Measurements from ENCODE around the gene HMGB4. TPM values are rescaled to one million over a fixed set of nuclear protein-coding genes. Genes with fewer than 3 reads are reported as not detected.

The HMGB4 gene
- polyA plus RNA-seq, 1 donor from 2014 or later = not detected

DNA sequence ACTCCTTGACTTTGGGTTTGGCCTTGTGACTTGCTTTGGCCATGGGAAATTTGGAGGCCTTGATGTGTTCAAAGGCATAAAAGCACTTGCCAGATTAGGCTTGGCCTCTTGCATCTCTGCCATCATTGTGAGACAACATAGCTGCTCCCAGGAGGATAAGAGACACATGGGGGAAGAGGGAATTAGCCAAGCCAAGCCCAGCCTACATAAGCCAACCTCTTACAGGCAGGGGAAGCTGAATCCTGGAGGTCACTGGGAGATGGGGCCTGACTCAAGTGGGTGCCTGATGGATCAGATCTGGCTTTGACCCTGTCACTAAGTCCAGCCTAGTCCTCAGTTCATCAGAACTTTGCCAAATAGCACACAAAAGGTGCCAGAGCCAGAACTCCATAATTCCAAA, 37.6 kb upstream of the HMGB4 start:
- H3K9me3 ChIP-seq (ENCODE audit: low read length) = no peaks in the 10 kb centered on the region
- TF ChIP-seq RAD21 (conservative IDR thresholded peaks at IDR 0.05) (no peak), EP300 (conservative IDR thresholded peaks at IDR 0.05; ENCODE audit: poor library complexity, severe bottlenecking) (no peak), TAF1 (IDR thresholded peaks at IDR 0.05; ENCODE audit: low read depth) (no peak), EZH2 (IDR thresholded peaks at IDR 0.05; ENCODE audit: borderline replicate concordance, insufficient read depth, low read length, poor library complexity, severe bottlenecking) (no peak), SMC3 (conservative IDR thresholded peaks at IDR 0.05; ENCODE audit: poor library complexity) (no peak), MXI1 (conservative IDR thresholded peaks at IDR 0.05; ENCODE audit: poor library complexity, severe bottlenecking) (no peak), POLR2AphosphoS5 (IDR thresholded peaks at IDR 0.05) (no peak)
- TF ChIP-seq, protein P1, sequence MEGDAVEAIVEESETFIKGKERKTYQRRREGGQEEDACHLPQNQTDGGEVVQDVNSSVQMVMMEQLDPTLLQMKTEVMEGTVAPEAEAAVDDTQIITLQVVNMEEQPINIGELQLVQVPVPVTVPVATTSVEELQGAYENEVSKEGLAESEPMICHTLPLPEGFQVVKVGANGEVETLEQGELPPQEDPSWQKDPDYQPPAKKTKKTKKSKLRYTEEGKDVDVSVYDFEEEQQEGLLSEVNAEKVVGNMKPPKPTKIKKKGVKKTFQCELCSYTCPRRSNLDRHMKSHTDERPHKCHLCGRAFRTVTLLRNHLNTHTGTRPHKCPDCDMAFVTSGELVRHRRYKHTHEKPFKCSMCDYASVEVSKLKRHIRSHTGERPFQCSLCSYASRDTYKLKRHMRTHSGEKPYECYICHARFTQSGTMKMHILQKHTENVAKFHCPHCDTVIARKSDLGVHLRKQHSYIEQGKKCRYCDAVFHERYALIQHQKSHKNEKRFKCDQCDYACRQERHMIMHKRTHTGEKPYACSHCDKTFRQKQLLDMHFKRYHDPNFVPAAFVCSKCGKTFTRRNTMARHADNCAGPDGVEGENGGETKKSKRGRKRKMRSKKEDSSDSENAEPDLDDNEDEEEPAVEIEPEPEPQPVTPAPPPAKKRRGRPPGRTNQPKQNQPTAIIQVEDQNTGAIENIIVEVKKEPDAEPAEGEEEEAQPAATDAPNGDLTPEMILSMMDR (IDR thresholded peaks at IDR 0.05; ENCODE audit: poor library complexity, severe bottlenecking) = no peak
- TF ChIP-seq, protein P2, sequence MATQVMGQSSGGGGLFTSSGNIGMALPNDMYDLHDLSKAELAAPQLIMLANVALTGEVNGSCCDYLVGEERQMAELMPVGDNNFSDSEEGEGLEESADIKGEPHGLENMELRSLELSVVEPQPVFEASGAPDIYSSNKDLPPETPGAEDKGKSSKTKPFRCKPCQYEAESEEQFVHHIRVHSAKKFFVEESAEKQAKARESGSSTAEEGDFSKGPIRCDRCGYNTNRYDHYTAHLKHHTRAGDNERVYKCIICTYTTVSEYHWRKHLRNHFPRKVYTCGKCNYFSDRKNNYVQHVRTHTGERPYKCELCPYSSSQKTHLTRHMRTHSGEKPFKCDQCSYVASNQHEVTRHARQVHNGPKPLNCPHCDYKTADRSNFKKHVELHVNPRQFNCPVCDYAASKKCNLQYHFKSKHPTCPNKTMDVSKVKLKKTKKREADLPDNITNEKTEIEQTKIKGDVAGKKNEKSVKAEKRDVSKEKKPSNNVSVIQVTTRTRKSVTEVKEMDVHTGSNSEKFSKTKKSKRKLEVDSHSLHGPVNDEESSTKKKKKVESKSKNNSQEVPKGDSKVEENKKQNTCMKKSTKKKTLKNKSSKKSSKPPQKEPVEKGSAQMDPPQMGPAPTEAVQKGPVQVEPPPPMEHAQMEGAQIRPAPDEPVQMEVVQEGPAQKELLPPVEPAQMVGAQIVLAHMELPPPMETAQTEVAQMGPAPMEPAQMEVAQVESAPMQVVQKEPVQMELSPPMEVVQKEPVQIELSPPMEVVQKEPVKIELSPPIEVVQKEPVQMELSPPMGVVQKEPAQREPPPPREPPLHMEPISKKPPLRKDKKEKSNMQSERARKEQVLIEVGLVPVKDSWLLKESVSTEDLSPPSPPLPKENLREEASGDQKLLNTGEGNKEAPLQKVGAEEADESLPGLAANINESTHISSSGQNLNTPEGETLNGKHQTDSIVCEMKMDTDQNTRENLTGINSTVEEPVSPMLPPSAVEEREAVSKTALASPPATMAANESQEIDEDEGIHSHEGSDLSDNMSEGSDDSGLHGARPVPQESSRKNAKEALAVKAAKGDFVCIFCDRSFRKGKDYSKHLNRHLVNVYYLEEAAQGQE (IDR thresholded peaks at IDR 0.05; ENCODE audit: borderline replicate concordance) = no peak

DNA sequence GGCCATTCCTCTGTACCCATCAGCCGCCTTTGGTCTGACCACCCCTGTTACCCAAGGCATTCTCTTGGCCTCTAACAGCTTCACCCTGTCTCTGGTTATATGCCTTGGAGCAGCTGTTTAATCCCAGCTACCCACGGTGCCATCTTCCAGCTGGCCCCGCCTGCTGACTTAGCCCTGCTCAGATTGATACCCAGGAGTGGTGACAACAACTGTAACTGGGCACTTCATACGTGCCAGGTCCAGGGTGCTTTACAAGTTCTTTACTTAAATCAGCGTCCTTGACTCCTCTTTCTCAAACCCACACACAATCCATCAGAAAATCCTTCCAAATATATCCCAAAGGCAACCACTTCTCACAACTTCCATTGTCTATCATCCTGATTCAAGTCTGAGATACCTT, 37.2 kb upstream of the HMGB4 start:
- no peaks in the 10 kb centered on the region for H3F3A ChIP-seq (ENCODE audit: insufficient read depth, low read length, poor library complexity, severe bottlenecking)
- H3K27me3 ChIP-seq (ENCODE audit: insufficient read depth, low read depth, low read length) = no peaks in the 10 kb centered on the region
- H4K20me1 ChIP-seq (ENCODE audit: insufficient read depth) = no peaks in the 10 kb centered on the region
- no peaks in the 10 kb centered on the region for H3K36me3 ChIP-seq (ENCODE audit: insufficient read depth, low read length)
- no peaks in the 10 kb centered on the region for H3K9me3 ChIP-seq (ENCODE audit: low read length)
- H3K4me2 ChIP-seq (ENCODE audit: low read length) = no peak overlapping the region
- H3K27ac ChIP-seq (ENCODE audit: low read length) = no peak overlapping the region
- no peaks in the 10 kb centered on the region for H3K9me2 ChIP-seq (ENCODE audit: insufficient read depth, low read length)
- no peaks in the 10 kb centered on the region for H3K79me2 ChIP-seq (replicated peaks; ENCODE audit: insufficient read depth, low read length)
- TF ChIP-seq EP300 (conservative IDR thresholded peaks at IDR 0.05; ENCODE audit: poor library complexity, severe bottlenecking) = no peak
- TF ChIP-seq EZH2 (IDR thresholded peaks at IDR 0.05; ENCODE audit: borderline replicate concordance, insufficient read depth, low read length, poor library complexity, severe bottlenecking) = no peak
- TF ChIP-seq, protein P2 (IDR thresholded peaks at IDR 0.05; ENCODE audit: borderline replicate concordance) = no peak
- TF ChIP-seq MXI1 (conservative IDR thresholded peaks at IDR 0.05; ENCODE audit: poor library complexity, severe bottlenecking) = no peak
- no peak for TF ChIP-seq RAD21 (conservative IDR thresholded peaks at IDR 0.05)
- no peak for TF ChIP-seq SMC3 (conservative IDR thresholded peaks at IDR 0.05; ENCODE audit: poor library complexity)
- TF ChIP-seq, protein P1 (IDR thresholded peaks at IDR 0.05; ENCODE audit: poor library complexity, severe bottlenecking) = no peak
- no peak for TF ChIP-seq POLR2AphosphoS5 (IDR thresholded peaks at IDR 0.05)
- TF ChIP-seq TAF1 (IDR thresholded peaks at IDR 0.05; ENCODE audit: low read depth) = no peak
- no peak overlapping the region for H3K4me3 ChIP-seq (ENCODE audit: low read length)
- H2AFZ ChIP-seq (ENCODE audit: low read depth, low read length) = no peak overlapping the region
- H3K9ac ChIP-seq (ENCODE audit: low read length) = no peak overlapping the region

More for the DNA sequence above, 37.6 kb upstream of the HMGB4 start:
- Histone ChIP-seq H3K4me2 (ENCODE audit: low read length) (no peak overlapping the region), H3K79me2 (replicated peaks; ENCODE audit: insufficient read depth, low read length) (no peaks in the 10 kb centered on the region), H3K36me3 (ENCODE audit: insufficient read depth, low read length) (no peaks in the 10 kb centered on the region), H2AFZ (ENCODE audit: low read depth, low read length) (no peak overlapping the region), H3K9ac (ENCODE audit: low read length) (no peak overlapping the region), H3K27ac (ENCODE audit: low read length) (no peak overlapping the region), H3K9me2 (ENCODE audit: insufficient read depth, low read length) (no peaks in the 10 kb centered on the region), H3K27me3 (ENCODE audit: insufficient read depth, low read depth, low read length) (no peaks in the 10 kb centered on the region), H4K20me1 (ENCODE audit: insufficient read depth) (no peaks in the 10 kb centered on the region), H3K4me3 (ENCODE audit: low read length) (no peak overlapping the region), H3F3A (ENCODE audit: insufficient read depth, low read length, poor library complexity, severe bottlenecking) (no peaks in the 10 kb centered on the region)

Measured in neural cell (in vitro differentiated cells).